KMS-11 (cell line): Measurements from ENCODE around the gene DIAPH2.

Source experiments
- H2AFZ ChIP-seq: fragments of 200-600 bp; sonication (generic); 2 replicates; pipeline ENCODE4 v1.6.1; 2016; ENCODE audit warnings: antibody characterized with exemption, mixed run types, low read depth
- H3K27ac ChIP-seq: fragments of 200-600 bp; sonication (generic); 2 replicates; pipeline ENCODE4 v1.6.1; 2016; ENCODE audit warnings: mild to moderate bottlenecking, mixed run types
- H3K27me3 ChIP-seq: fragments of 200-600 bp; sonication (generic); 2 replicates; pipeline ENCODE4 v1.6.1; 2017; ENCODE audit warnings: mild to moderate bottlenecking, low read depth, mixed run types, moderate library complexity; ENCODE audit not compliant: insufficient read depth
- H3K36me3 ChIP-seq: fragments of 200-600 bp; sonication (generic); 2 replicates; pipeline ENCODE4 v1.6.1; 2017; ENCODE audit warnings: mild to moderate bottlenecking, mixed run types; ENCODE audit not compliant: insufficient read depth
- H3K4me1 ChIP-seq: fragments of 200-600 bp; sonication (generic); 2 replicates; pipeline ENCODE4 v1.6.1; 2016; ENCODE audit warnings: mild to moderate bottlenecking, low read depth, mixed run types; ENCODE audit not compliant: poor library complexity, severe bottlenecking
- H3K4me2 ChIP-seq: fragments of 200-600 bp; sonication (generic); 2 replicates; pipeline ENCODE4 v1.7.0; 2016; ENCODE audit warnings: mild to moderate bottlenecking, mixed run types
- H3K4me3 ChIP-seq: fragments of 200-600 bp; sonication (generic); IDR thresholded peaks from 2 replicates; pipeline ENCODE4 v1.6.1; 2017; ENCODE audit warnings: low read depth, low read length, mixed read lengths; ENCODE audit not compliant: insufficient read depth
- H3K79me2 ChIP-seq: fragments of 200-600 bp; sonication (generic); 2 replicates; pipeline ENCODE4 v1.6.1; 2016; ENCODE audit warnings: low read depth, mixed run types; ENCODE audit not compliant: insufficient read depth
- H3K9ac ChIP-seq: fragments of 200-600 bp; sonication (generic); 2 replicates; pipeline ENCODE4 v1.6.1; 2016; ENCODE audit warnings: mild to moderate bottlenecking, mixed run types
- H4K20me1 ChIP-seq: fragments of 200-600 bp; sonication (generic); 2 replicates; pipeline ENCODE4 v1.6.1; 2016; ENCODE audit warnings: mild to moderate bottlenecking, mixed run types; ENCODE audit not compliant: insufficient read depth
- CTCF ChIP-seq: fragments of 200-600 bp; sonication (generic); conservative IDR thresholded peaks from 2 replicates; pipeline ENCODE4 v1.6.1; 2017; ENCODE audit warnings: low read depth, mild to moderate bottlenecking, antibody characterized with exemption, low read length, moderate library complexity, mixed read lengths

The DIAPH2 gene

GRCh38 chrX:96989830-96990571, 305.4 kb downstream of the DIAPH2 start:
- no peaks in the 10 kb centered on the region for H3K27me3 ChIP-seq
- H3K4me2 ChIP-seq, result no peak overlapping the region
- H3K9ac ChIP-seq, result no peak overlapping the region
- no peaks in the 10 kb centered on the region for H3K36me3 ChIP-seq
- H4K20me1 ChIP-seq, result no peaks in the 10 kb centered on the region
- H2AFZ ChIP-seq, result no peak overlapping the region
- H3K27ac ChIP-seq, result no peak overlapping the region
- no peaks in the 10 kb centered on the region for H3K79me2 ChIP-seq
- no peak overlapping the region for H3K4me3 ChIP-seq
- no peak for TF ChIP-seq CTCF
- H3K4me1 ChIP-seq, result no peaks in the 10 kb centered on the region

DNA sequence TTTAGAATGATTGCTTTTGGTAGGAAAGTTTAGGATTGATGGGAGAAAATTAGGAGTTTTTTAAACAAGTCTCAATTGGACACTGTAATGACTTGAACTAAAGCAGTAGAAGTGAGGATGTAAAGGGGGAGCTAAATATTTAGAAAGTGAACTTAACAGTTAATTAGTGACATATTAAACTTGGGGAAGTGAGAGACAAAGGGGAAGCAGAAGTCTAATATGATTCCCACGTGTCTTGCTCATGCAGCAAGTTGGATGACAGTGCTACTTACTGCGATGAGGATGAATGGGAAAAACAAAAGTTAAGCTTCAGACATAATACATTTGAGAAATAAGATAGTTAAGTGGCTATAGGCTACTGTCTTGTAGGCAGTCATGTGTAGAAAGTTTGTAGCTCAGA, 309.5 kb downstream of the DIAPH2 start:
- Histone ChIP-seq H4K20me1 (no peaks in the 10 kb centered on the region), H2AFZ (no peak overlapping the region), H3K4me1 (no peaks in the 10 kb centered on the region), H3K79me2 (no peaks in the 10 kb centered on the region), H3K9ac (no peak overlapping the region), H3K4me3 (no peak overlapping the region), H3K27ac (no peak overlapping the region), H3K27me3 (no peaks in the 10 kb centered on the region), H3K36me3 (no peaks in the 10 kb centered on the region), H3K4me2 (no peak overlapping the region)
- no peak for TF ChIP-seq CTCF

DNA sequence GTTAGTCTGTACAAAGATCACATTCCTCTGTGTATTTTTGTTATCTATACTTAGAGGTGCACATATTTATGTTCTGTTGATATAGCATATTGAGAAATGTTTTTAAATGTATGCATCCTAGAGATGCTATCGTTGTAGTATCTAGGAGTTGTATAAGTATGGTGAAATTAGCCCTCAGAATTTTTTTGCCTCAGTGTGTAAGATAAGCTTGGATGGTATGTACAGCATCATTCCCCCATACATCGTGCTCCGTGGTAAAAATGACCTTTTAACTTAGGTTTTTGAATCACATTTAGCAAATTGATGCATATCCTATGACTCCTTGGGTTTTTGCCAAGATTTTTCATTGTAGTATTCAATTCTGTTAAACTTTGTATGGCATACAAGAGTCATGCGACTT, 312.6 kb downstream of the DIAPH2 start:
- Histone ChIP-seq H3K4me1 (no peaks in the 10 kb centered on the region), H2AFZ (no peak overlapping the region), H3K79me2 (no peaks in the 10 kb centered on the region), H3K9ac (no peak overlapping the region), H3K27ac (no peak overlapping the region), H3K36me3 (no peaks in the 10 kb centered on the region), H3K4me2 (no peak overlapping the region), H4K20me1 (no peaks in the 10 kb centered on the region), H3K27me3 (no peaks in the 10 kb centered on the region), H3K4me3 (no peak overlapping the region)
- no peak for TF ChIP-seq CTCF

DNA sequence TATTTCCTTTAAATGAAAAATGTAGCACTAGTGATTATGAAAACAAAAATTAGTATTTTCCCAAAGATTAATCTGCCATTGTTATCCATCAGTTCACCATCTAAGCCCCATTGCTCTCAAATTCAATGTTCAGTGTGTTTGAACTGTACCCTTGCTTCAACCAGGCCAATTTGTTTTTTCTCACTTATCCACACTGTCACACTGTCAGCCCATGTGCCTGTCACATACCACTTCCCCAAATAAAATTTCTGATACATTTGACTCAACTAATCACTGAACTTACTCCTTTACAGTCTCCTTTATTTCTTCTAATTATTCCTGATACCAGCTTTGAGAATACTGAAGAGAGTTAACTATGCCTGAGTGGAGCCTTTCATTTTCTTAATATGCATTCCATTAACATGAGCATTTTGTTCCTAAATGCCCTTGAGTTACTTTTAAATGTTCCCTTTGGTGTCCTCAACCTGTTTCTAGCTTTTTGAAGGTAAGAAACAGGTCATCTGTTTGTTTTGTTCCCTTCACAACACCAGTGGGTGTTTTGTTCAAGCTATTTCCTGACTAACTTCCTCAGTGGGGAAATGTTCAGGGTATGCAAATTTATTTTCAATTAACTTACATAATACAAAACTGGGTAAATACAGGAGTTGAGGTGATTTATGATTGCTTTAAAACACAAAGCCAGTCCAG, 316.2 kb downstream of the DIAPH2 start:
- no peaks in the 10 kb centered on the region for H3K27me3 ChIP-seq

More for the DNA sequence above, 316.2 kb downstream of the DIAPH2 start:
- no peak overlapping the region for H3K4me2 ChIP-seq
- H3K4me3 ChIP-seq, result no peak overlapping the region
- no peaks in the 10 kb centered on the region for H4K20me1 ChIP-seq
- TF ChIP-seq CTCF, result no peak
- H3K27ac ChIP-seq, result no peak overlapping the region
- H3K36me3 ChIP-seq, result no peaks in the 10 kb centered on the region
- no peak overlapping the region for H3K9ac ChIP-seq
- no peaks in the 10 kb centered on the region for H3K4me1 ChIP-seq
- no peaks in the 10 kb centered on the region for H3K79me2 ChIP-seq
- H2AFZ ChIP-seq, result no peak overlapping the region
